ENCODE measurements around the gene WASF2.
"Not testable (repeated sequence)": the region's sequence is repeated elsewhere in the genome, so short reads cannot be mapped to it uniquely, and the experiment has no call there.

WASF2 gene

DNA sequence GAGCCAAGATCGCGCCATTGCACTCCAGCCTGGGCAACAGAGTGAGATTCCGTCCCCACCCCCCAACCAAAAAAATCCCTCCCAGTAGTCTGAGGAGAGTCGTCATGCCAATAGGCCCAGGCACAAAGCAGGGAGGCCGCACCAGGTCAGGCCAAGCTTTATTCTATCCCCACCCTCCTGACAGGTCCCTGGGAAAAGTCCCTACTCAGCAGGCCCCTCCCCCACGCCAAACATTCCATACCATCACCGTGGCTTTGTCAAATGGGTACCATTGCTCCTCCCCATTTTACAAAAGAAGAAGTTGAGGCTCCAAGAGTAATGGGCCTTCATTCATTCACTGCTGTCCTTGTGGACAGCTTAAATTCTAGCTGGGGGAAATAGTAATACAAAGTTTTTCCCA lies 92.2 kb downstream of the WASF2 start:
- DNase-seq (ENCODE audit: low read depth): no peak

GRCh38 chr1:27397110-27397509 lies 92.9 kb downstream of the WASF2 start:
- DNase-seq (ENCODE audit: low read depth): no peak

GRCh38 chr1:27395441-27396195 lies 94.3 kb downstream of the WASF2 start:
- DNase-seq (ENCODE audit: low read depth): peak; percentile 61

DNA sequence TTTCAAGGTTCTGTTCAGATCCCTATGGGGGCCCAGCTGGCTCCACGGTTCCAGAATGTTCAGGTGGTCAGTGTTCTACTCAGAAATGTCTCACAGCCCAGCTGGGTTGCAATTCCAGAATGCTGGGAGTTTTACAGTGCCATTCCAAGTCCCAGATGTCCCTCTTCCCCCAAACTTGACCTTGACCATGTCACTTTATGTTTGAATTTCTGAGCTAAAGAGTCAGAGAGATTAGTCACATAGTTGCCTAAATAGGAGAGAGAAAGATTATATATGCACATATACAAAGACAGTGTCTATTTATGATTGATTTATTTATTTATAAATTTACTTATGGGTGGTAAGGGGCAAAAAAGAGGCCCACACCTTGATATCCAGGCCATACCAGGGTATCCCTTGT lies 95.0 kb downstream of the WASF2 start:
- DNase-seq (ENCODE audit: low read depth): no peak

DNA sequence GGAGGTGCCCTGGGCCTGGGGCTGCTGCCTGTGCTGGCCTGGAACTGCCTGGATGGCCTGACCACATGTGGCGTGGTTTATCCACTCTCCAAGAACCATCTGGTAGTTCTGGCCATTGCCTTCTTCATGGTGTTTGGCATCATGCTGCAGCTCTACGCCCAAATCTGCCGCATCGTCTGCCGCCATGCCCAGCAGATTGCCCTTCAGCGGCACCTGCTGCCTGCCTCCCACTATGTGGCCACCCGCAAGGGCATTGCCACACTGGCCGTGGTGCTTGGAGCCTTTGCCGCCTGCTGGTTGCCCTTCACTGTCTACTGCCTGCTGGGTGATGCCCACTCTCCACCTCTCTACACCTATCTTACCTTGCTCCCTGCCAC lies 95.7 kb downstream of the WASF2 start:
- no peak for DNase-seq (ENCODE audit: low read depth)

DNA sequence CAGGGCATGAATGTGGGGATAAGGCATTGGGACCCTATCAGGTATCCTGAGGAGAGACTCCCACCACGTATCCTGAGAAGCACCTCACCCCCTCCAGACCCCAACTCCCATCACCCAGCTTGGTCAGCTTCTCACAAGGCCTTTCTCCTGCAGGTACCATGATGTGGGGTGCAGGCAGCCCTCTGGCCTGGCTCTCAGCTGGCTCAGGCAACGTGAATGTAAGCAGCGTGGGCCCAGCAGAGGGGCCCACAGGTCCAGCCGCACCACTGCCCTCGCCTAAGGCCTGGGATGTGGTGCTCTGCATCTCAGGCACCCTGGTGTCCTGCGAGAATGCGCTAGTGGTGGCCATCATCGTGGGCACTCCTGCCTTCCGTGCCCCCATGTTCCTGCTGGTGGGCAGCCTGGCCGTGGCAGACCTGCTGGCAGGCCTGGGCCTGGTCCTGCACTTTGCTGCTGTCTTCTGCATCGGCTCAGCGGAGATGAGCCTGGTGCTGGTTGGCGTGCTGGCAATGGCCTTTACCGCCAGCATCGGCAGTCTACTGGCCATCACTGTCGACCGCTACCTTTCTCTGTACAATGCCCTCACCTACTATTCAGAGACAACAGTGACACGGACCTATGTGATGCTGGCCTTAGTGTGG lies 96.2 kb downstream of the WASF2 start:
- no peak for DNase-seq (ENCODE audit: low read depth)

DNA sequence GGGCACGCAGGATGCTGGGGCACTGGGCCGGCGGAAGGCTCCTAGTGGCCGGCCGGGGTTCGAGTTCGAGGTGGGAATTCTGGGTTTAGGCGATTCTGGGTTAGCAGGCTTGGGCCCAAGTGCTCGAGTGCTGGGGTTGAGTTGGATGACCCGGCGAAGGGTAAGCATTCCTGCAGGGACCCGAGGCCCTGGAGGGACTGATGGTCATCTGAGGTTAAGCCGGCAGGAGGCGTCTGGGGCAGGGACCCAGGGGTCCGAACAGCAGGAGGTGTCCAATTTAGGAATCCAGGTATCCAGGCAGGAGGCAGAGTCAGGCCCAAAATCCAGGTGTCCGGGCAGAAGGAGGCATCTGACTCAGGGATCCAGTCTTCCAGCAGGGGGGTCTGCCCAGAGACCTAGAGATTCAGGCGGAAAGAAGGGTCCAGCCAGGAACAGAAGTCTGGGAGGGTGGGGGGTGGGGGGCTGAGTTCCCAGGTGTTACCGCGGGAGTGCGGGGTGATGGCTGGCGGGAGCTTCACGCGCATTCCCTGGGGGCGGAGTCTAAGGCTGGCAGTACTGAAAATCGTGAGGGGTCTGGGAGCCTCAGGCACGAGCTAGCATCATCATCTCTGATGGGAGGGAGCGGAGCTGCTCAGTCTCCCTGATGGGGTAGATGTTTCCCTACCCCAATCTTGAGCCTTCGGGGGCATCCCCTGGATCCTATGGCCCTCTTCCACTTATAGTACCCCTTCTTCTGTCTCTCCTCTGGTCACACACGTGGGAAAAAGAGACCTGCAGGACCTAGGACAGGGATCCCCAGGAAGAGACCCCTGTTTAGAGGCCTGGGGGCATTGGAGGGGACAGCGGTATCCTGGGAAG lies 97.0 kb downstream of the WASF2 start:
- DNase-seq (ENCODE audit: low read depth): no peak

GRCh38 chr1:27392096-27392777 lies 97.7 kb downstream of the WASF2 start, which contains the start of gene GPR3:
GPR3 (plus strand) TSS chr1:27392622; CDS start chr1:27393799, 1,177 bp downstream.
- peak; percentile 92 for DNase-seq (ENCODE audit: low read depth)

GRCh38 chr1:27391511-27392095 lies 98.4 kb downstream of the WASF2 start:
- DNase-seq (ENCODE audit: low read depth): no peak

DNA sequence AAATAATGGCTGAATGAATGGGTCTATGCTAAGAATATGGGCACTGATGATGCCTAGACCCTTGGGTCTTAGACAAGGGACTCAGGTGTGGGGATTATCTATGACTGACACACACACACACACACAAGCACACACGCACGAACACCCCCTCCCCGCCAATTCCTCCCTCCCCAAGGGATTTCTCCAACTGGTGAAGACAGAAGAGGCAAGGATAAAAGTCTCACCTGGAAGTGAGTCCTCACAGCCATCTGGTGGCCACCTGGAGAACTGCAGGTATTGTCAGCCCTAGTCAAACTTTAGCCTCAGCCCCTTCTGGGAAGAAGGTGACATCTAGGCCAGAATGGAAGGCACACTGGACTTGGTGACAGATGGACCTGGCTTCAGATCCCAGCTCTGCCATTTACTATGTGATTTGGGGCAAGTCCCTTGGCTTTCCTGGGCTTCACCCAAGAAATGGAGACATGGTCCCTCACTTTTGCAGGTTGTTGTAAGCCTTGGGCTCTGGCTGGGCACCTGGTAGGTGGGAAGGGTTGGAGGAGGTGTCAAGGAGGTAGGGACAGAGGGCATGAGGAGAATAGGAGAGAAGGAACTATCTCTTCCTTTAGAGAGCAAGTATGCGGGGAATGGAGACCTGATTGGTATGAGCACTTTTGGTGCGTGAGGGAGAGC lies 101.5 kb downstream of the WASF2 start:
- peak; percentile 57 for DNase-seq (ENCODE audit: low read depth)

DNA sequence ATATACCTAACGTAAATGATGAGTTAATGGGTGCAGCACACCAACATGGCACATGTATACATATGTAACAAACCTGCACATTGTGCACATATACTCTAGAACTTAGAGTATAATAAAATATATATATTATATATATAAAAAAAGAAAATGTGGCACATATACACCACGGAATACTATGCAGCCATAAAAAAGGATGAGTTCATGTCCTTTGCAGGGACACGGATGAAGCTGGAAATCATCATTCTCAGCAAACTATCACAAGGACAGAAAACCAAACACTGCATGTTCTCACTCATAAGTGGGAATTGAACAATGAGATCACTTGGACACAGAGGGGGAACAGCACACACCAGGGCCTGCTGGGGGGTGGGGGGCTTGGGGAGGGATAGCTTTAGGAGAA lies 105.2 kb downstream of the WASF2 start:
- not testable (repeated sequence) for DNase-seq (ENCODE audit: low read depth)

- no peak for DNase-seq (ENCODE audit: low read depth)
Observed at GRCh38 chr1:27383661-27384060, 106.3 kb downstream of the WASF2 start.

GRCh38 chr1:27383039-27383605 lies 106.8 kb downstream of the WASF2 start, which contains the start of gene CD164L2:
CD164L2 (minus strand) TSS chr1:27383333; CDS start chr1:27383239, 94 bp downstream.
- DNase-seq (ENCODE audit: low read depth): no peak

DNA sequence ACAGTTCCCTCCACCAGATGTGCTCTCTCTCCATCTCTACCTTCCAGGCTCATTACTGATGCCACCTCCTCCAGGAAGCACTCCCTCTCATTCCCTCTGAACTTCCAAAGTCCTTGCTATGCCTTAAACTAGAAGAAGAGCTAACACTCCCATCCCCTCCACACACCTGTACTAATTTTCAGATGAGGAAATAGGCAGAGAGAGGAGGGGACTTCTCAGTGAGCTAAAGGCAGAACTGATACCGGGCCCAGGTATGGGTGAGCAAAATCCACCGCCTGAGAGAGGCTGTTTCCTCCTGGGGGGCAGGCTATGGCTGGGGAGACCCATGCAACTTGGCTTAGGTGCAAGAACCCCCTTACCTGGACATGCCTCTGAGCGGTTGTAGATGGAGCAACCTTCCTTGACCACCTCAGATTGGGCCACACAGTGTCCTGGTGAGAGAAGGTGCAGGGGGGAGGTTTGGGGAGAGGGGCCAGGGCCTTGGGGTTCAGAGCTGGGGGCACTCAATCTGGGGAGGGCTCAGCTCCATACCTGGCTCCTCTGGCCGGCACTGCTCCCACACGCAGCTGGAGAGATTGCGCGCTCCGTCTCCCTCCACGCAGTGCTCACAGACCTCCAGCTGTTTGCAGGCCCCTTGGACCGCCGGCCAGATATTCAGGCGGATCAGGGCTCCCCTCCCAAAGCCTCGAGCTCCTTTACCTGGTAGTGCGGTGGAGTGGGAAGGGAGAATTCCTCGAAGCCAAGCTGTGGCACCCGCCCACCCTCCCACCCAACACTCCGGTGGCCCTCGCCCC lies 107.8 kb downstream of the WASF2 start:
- DNase-seq (ENCODE audit: low read depth): no peak

DNA sequence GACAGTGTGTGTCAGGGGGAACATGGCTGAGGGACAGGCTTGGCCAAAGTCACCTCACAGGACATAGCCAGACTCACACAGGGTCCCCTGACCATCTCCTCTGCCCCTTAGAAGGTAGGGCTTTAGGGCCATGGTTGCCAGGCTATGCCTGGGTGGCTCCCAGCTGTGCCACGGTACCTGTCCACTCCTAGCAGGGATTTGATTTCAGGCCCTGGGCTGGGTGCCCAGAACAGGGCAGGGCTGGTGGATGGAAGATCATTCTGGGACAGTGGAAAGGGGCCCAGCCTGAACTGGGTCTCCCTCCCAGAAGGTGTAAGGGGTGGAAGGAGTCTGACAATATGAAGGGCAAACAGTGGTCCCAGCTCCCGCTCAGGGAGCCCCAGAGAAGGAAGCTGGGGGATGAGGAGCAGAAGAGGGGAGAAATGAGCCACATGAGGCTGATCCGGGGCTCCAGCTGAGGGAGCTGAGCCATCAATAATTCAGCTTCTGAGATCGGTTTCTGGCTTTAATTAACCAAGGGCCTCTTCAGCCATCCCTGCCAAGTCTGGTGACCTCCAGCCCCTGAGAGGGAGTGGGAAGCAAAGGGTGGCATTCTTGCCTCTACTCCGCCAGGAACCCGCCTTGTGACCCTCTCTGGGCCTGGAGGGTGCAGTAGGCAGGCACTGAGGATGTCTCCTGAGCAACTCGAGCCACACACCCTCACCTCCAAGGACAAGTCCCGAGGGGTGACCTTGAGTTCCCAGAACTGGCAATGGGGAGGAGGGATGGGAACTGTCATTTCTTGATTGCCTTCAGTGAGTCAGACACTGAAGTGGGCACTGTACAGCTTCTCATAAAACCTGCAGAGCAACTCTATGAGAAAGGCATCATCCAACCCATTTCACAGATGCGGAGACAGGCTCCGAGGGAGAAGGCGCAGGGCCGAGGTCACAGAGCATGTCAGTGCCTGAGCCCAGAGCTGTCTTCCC lies 108.9 kb downstream of the WASF2 start:
- no peak for DNase-seq (ENCODE audit: low read depth)

GRCh38 chr1:27380224-27380623 lies 109.7 kb downstream of the WASF2 start:
- DNase-seq (ENCODE audit: low read depth): no peak

DNA sequence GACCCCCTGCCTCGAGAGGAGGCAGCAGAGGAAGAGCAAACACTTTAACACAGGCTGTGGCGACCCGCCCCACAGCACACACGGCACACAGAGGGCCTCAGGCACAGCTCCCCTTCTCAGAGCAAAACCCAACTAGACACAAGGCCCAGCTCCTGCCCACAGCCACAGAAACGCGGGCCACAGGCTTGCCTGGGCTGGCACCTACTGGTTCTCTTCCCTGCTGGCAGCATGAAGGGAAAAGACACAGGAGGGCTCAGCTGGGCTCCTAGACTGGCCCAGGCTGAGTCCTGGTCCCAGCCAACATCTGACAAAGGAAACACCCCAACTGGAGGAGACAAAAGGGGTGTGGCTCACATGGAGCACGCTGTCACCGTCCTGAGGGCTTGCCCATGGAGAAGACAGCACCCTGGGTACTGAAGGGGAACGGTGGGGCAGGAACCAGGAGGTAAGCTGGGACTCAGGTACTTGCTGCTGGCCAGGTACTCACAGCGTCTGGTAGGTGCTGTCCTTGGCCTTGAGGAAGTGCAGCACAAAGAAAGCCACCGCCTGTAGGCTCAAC lies 110.3 kb downstream of the WASF2 start:
- no peak for DNase-seq (ENCODE audit: low read depth)

DNA sequence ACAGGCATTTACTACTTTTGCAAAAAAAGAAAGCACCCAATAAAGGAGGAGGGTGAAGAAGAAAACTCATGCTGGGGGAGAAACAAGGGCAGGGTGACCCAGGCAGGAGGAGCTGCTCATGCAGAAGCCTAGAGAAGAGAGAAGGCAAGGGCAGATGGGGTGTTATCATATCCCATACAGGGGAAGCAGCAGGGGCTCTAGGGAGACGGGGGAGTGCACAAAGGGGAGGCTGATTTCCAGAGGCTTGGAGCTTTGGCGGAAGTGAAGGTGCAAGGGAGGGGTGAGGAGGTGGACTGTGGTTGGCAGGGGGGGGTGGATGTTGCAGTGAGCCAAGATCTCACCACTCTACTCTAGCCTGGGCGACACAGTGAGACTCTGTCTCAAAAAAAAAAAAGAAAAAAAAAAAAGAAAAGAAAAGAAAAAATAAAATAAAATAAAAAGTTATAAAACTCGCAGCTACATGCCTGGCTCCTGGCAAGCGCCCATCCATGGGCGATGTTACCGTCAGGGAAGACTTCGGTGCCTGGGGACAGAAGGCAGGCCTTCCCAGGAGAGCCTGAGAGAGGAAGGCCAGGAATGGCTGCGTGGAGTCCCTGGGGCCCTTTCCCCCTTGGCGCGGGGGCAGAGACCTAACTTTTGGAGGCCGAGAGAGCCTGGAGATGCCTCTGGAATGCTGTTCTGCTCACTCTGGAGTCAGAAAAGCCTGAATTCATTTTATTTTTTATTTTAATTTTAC lies 112.0 kb downstream of the WASF2 start:
- DNase-seq (ENCODE audit: low read depth): no peak
